GM12891 (cell line): ENCODE measurements around the gene EPG5.

Experiments
- POLR2A ChIP-seq: IDR thresholded peaks from 2 replicates; pipeline ENCODE4 v1.6.1; 2011; ENCODE audit warnings: low read depth, low read length, control low read depth
- POLR2AphosphoS5 ChIP-seq: IDR thresholded peaks from 2 replicates; pipeline ENCODE4 v1.6.1; 2011; ENCODE audit warnings: low read depth, low read length, control low read depth

DNA sequence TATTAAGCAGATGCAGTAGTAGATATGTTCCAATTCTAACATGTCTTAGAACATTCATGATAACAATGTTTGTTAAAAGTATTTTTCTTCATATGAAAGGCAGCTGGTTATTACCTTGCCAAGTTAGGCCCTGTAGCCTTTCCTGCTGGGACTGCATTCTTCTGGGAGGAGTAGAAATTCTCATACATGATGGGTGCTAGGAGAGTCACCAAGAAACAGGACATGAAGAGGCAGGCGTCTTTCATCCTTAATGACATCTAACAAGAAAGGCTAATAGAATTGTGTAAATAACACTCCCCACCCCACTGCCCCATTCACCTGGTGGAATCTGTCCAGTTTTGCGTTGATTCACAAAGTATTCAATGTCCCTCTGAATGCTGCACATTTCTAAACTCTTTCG, 24.7 kb upstream of the EPG5 start:
- TF ChIP-seq POLR2AphosphoS5, result no peak
- no peak for TF ChIP-seq POLR2A
